Tongue (tissue), 2 donors: ENCODE data around the gene SP2. TPM values are rescaled to one million over a fixed set of nuclear protein-coding genes. Genes with fewer than 3 reads are reported as not detected.

Source experiments
- DNase-seq: peaks from one replicate; pipeline ENCODE4 v3.0.0-alpha.2; 2015
- total RNA-seq: library from RNA; depleted of rRNA; stranded (reverse); fragments of >200 nt; gene quantifications from one replicate; pipeline ENCODE4 v1.2.3, GENCODE V29; 2014

SP2 gene
- total RNA-seq, 1 donor from 2014 or later, result 2.4 TPM

DNA sequence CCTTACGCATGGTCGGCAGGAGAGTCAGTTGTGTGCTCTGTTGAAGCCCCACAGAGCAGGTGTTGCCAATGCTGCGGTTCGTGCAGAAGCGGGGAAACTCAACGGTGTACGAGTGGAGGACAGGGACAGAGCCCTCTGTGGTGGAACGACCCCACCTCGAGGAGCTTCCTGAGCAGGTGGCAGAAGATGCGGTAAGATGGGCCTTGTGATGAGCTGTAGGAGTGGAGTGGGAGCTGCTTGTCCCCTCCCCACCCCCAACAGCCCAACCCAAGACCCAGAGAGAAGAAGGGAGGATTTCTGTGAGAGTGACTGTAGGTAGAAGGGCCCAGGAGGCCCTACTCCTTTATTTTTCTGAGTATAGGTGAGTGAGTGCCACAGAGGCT is 79.8 kb downstream of the SP2 start:
- DNase-seq, result no peak

DNA sequence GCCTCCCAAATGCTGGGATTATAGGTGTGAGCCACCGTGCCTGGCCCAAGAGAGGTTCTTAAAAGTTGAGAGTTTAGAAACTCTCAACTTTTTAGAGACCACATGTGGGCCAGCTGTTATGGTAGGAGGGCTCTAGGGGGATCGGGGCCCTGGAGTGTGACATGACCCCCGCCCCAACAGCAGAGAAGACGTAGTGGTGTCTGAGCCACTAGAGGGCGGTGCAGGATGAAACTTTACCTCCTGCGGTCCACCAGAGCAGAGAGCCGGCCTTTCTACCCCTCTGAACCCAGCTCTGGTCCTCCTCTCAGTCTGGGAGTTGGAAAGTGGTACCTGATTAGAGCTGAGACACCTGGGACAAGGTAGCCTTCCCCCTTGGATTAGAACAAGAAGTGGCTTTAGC is 82.3 kb downstream of the SP2 start:
- peak; percentile 81 for DNase-seq

Other genes with a start within 250 kb of the SP2 start
- gene KPNB1, start 246.3 kb upstream of the SP2 start, total RNA-seq, result 174 TPM
- gene TBKBP1, start 202.1 kb upstream of the SP2 start, total RNA-seq, result 11.4 TPM
- not detected for gene TBX21, start 163.0 kb upstream of the SP2 start, total RNA-seq
- 5.9 TPM for gene OSBPL7, start 74.4 kb upstream of the SP2 start, total RNA-seq
- gene MRPL10, start 64.7 kb upstream of the SP2 start, total RNA-seq, result 16.1 TPM
- not detected for gene LRRC46, start 64.6 kb upstream of the SP2 start, total RNA-seq
- gene SCRN2, start 55.0 kb upstream of the SP2 start, total RNA-seq, result 26.8 TPM
- 0.82 TPM for gene SP6, start 45.1 kb upstream of the SP2 start, total RNA-seq
- 20.4 TPM for gene PNPO, start 45.3 kb downstream of the SP2 start, total RNA-seq
- gene PRR15L, start 61.6 kb downstream of the SP2 start, total RNA-seq, result 4.9 TPM
- 76.5 TPM for gene CDK5RAP3, start 74.9 kb downstream of the SP2 start, total RNA-seq
- 18.2 TPM for gene COPZ2, start 141.6 kb downstream of the SP2 start, total RNA-seq
- 260 TPM for gene NFE2L1, start 152.1 kb downstream of the SP2 start, total RNA-seq
- gene CBX1, start 205.2 kb downstream of the SP2 start, total RNA-seq, result 61.0 TPM
- gene SNX11, start 211.5 kb downstream of the SP2 start, total RNA-seq, result 6.2 TPM